ENCODE results near the gene CNPY1. TPM values are rescaled to one million over a fixed set of nuclear protein-coding genes. Genes with fewer than 3 reads are reported as not detected.

Gene CNPY1
- total and polyA plus RNA-seq, 2 experiments from 2014 or later: not detected

DNA sequence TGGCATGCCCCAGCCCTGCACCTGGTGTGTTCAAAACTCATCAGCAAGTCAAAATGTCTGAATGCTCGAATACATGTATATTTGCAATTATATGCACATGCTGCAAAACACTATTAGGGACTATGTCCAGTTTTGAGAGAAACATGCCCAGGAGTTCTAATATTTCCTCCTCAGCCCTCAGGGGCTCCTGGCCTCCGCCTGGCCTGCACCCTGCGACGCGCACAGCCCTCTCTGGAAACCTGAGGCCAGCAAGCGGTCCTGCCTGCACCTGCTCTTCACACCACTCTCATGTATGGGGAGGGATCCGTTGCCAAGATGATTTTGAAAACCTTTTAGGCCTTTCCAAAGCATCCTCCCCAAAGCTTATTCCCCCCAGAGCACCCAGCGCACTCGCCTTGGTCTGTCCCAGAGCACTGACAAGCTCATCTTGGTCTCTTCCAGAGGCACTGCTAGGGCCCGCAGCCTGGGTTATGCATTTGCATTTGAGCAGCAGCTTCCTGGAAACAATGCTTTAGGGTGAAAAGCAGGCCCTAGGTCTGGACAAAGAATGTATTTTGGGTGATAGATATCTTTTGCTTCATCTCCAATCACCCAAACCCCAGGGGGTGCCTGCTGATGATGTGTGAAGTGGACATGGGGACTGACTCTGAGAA is 22.6 kb upstream of the CNPY1 start:
- no peak overlapping the region for H2AFZ ChIP-seq
- no peak overlapping the region for H3K4me2 ChIP-seq (ENCODE audit: unreplicated experiment)
- H3K9me2 ChIP-seq (ENCODE audit: insufficient read depth): no peaks in the 10 kb centered on the region
- H3K4me1 ChIP-seq (ENCODE audit: insufficient read depth): no peaks in the 10 kb centered on the region
- no peak overlapping the region for H3K27ac ChIP-seq
- H3K9me3 ChIP-seq (ENCODE audit: low read depth): no peaks in the 10 kb centered on the region
- H3K36me3 ChIP-seq (ENCODE audit: low read depth): no peaks in the 10 kb centered on the region
- H3K4me3 ChIP-seq: no peak overlapping the region
- no peak overlapping the region for H3K9ac ChIP-seq
- H3K79me2 ChIP-seq (ENCODE audit: insufficient read depth): no peaks in the 10 kb centered on the region
- H3F3A ChIP-seq (ENCODE audit: insufficient read depth): no peaks in the 10 kb centered on the region
- no peaks in the 10 kb centered on the region for H3K27me3 ChIP-seq (replicated peaks; ENCODE audit: insufficient read depth)
- whole genome bisulfite sequencing, 2 experiments (ENCODE audit: low coverage in 1 of 2, low lambda C conversion rate in 2 of 2, missing lambda C conversion rate in 2 of 2): 67 to 68% methylated on average over 10 of the region's 10 CpGs
- in situ Hi-C loops (cut with MboI): no loop called here
- H4K20me1 ChIP-seq (ENCODE audit: insufficient read depth): no peaks in the 10 kb centered on the region
- DNase-seq: no peak
- TF ChIP-seq EZH2phosphoT487 (IDR thresholded peaks at IDR 0.05; ENCODE audit: insufficient read depth, low read depth): no peak
- no peak for TF ChIP-seq EZH2 (IDR thresholded peaks at IDR 0.05; ENCODE audit: insufficient read depth, poor library complexity, severe bottlenecking)

DNA sequence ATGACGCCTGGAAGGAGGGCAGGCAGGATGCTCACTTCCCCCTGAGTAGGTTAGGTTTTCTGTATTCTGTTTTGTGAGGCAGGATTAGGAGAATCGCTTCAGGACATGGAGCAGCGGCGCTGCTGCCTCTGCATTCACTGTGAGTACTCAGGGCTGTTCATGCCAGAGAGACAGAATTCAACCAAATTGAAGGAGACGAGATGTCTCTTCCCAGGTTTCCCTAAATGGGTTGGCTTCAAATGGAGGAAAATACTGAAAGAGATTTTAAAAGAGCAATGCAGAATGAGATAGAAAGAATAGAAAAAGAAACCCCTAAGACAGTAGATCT is 21.9 kb upstream of the CNPY1 start:
- H3K4me1 ChIP-seq (ENCODE audit: insufficient read depth): no peaks in the 10 kb centered on the region
- no peak overlapping the region for H3K9ac ChIP-seq
- no peak for DNase-seq
- H3K9me3 ChIP-seq (ENCODE audit: low read depth): no peaks in the 10 kb centered on the region
- TF ChIP-seq EZH2phosphoT487 (IDR thresholded peaks at IDR 0.05; ENCODE audit: insufficient read depth, low read depth): no peak
- H2AFZ ChIP-seq: no peak overlapping the region
- H4K20me1 ChIP-seq (ENCODE audit: insufficient read depth): no peaks in the 10 kb centered on the region
- no peak overlapping the region for H3K27ac ChIP-seq
- H3K4me2 ChIP-seq (ENCODE audit: unreplicated experiment): no peak overlapping the region
- in situ Hi-C loops (cut with MboI): no loop called here
- H3F3A ChIP-seq (ENCODE audit: insufficient read depth): no peaks in the 10 kb centered on the region
- no peaks in the 10 kb centered on the region for H3K27me3 ChIP-seq (replicated peaks; ENCODE audit: insufficient read depth)
- H3K79me2 ChIP-seq (ENCODE audit: insufficient read depth): no peaks in the 10 kb centered on the region
- WGBS, 2 experiments (ENCODE audit: low coverage in 1 of 2, low lambda C conversion rate in 2 of 2, missing lambda C conversion rate in 2 of 2): 69 to 71% methylated on average over 5 of the region's 5 CpGs
- H3K36me3 ChIP-seq (ENCODE audit: low read depth): no peaks in the 10 kb centered on the region
- H3K4me3 ChIP-seq: no peak overlapping the region
- H3K9me2 ChIP-seq (ENCODE audit: insufficient read depth): no peaks in the 10 kb centered on the region

DNA sequence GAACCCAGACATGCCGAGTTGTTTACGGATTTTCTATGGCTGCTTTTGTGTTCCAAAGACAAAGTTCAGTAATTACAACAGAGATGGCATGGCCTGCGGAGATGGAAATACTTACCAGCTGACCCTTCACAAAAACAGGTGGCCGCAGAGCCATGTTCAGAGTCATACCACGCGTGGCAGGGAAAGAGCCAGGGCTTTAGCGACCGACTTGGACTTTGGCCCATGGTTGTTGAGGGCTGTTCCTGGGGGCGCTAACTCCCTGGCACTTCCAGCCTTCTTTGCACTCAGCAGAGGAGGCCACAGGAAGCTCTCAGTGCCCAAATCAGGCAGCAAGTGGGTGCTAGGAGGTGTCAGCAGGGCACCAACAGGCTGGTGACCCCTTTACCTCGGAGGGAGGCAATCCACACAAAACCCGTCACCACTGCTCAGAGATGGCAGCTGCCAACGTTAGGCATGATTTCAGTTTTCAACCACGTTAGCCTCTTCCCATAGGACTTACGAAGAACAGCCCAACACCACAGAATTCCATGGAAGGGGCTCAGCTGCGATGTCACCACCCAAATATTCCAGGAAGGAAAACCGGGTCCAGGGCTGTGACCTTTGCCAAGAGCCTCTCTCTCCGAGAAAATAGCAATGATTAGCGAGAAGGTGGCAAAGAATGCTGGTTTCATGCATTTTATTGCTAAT is 21.4 kb upstream of the CNPY1 start:
- DNase-seq: no peak
- Histone ChIP-seq H3K4me2 (ENCODE audit: unreplicated experiment) (no peak overlapping the region), H3K27ac (no peak overlapping the region), H3K36me3 (ENCODE audit: low read depth) (no peaks in the 10 kb centered on the region), H2AFZ (no peak overlapping the region), H4K20me1 (ENCODE audit: insufficient read depth) (no peaks in the 10 kb centered on the region), H3K27me3 (replicated peaks; ENCODE audit: insufficient read depth) (no peaks in the 10 kb centered on the region), H3K4me3 (no peak overlapping the region), H3K4me1 (ENCODE audit: insufficient read depth) (no peaks in the 10 kb centered on the region), H3K9me2 (ENCODE audit: insufficient read depth) (no peaks in the 10 kb centered on the region), H3K79me2 (ENCODE audit: insufficient read depth) (no peaks in the 10 kb centered on the region), H3K9ac (no peak overlapping the region), H3K9me3 (ENCODE audit: low read depth) (no peaks in the 10 kb centered on the region), H3F3A (ENCODE audit: insufficient read depth) (no peaks in the 10 kb centered on the region)
- TF ChIP-seq EZH2 (IDR thresholded peaks at IDR 0.05; ENCODE audit: insufficient read depth, poor library complexity, severe bottlenecking): no peak
- TF ChIP-seq EZH2phosphoT487 (IDR thresholded peaks at IDR 0.05; ENCODE audit: insufficient read depth, low read depth): no peak
- WGBS, 2 experiments (ENCODE audit: low coverage in 1 of 2, low lambda C conversion rate in 2 of 2, missing lambda C conversion rate in 2 of 2): 42 to 52% methylated on average over 18 of the region's 18 CpGs
- in situ Hi-C loops (cut with MboI): no loop called here

GRCh38 chr7:155566011-155566836 is 19.9 kb upstream of the CNPY1 start:
- Histone ChIP-seq H3K4me3 (no peak overlapping the region), H3K79me2 (ENCODE audit: insufficient read depth) (no peaks in the 10 kb centered on the region), H3K27me3 (replicated peaks; ENCODE audit: insufficient read depth) (no peaks in the 10 kb centered on the region), H3K4me2 (ENCODE audit: unreplicated experiment) (no peak overlapping the region), H3K36me3 (ENCODE audit: low read depth) (no peaks in the 10 kb centered on the region), H3K9me2 (ENCODE audit: insufficient read depth) (no peaks in the 10 kb centered on the region), H3K9ac (no peak overlapping the region), H3K27ac (no peak overlapping the region), H3K4me1 (ENCODE audit: insufficient read depth) (no peaks in the 10 kb centered on the region), H3F3A (ENCODE audit: insufficient read depth) (no peaks in the 10 kb centered on the region), H4K20me1 (ENCODE audit: insufficient read depth) (no peaks in the 10 kb centered on the region), H3K9me3 (ENCODE audit: low read depth) (no peaks in the 10 kb centered on the region), H2AFZ (no peak overlapping the region)
- no peak for DNase-seq
- WGBS, 2 experiments (ENCODE audit: low coverage in 1 of 2, low lambda C conversion rate in 2 of 2, missing lambda C conversion rate in 2 of 2): 59 to 62% methylated on average over 28 to 31 of the region's 31 CpGs
- TF ChIP-seq EZH2 (IDR thresholded peaks at IDR 0.05; ENCODE audit: insufficient read depth, poor library complexity, severe bottlenecking): no peak
- no peak for TF ChIP-seq EZH2phosphoT487 (IDR thresholded peaks at IDR 0.05; ENCODE audit: insufficient read depth, low read depth)
- in situ Hi-C loops (cut with MboI): no loop called here
